HL-60 (cell line): ENCODE data around the gene IDH3B.

ENCODE experiments used
- DNase-seq, 2 experiments: peaks; one replicate each; pipeline ENCODE4 v3.0.0-alpha.2; 2010 to 2020; ENCODE audit warnings: low read depth in 1 of 2, low spot score in 1 of 2
- H3K27ac ChIP-seq: fragments of 250-450 bp; sonication (Bioruptor Pico); replicated peaks from 2 replicates; pipeline ENCODE4 v1.5.1; 2020; ENCODE audit warnings: mild to moderate bottlenecking, moderate library complexity
- H3K27me3 ChIP-seq: fragments of 250-450 bp; sonication (Bioruptor Pico); 2 replicates; pipeline ENCODE4 v1.5.1; 2021; ENCODE audit warnings: mild to moderate bottlenecking, moderate library complexity; ENCODE audit not compliant: insufficient read depth, poor library complexity, severe bottlenecking
- H3K4me3 ChIP-seq: replicated peaks from 2 replicates; pipeline ENCODE4 v1.5.1; 2011; ENCODE audit warnings: mild to moderate bottlenecking, control low read depth, low read length; ENCODE audit not compliant: insufficient read depth
- GABPA ChIP-seq: IDR thresholded peaks from 2 replicates; pipeline ENCODE4 v1.6.1; 2012; ENCODE audit warnings: low read depth
- POLR2AphosphoS5 ChIP-seq: IDR thresholded peaks from 2 replicates; pipeline ENCODE4 v1.6.1; 2012; ENCODE audit warnings: low read depth
- SPI1 ChIP-seq: IDR thresholded peaks from 2 replicates; pipeline ENCODE4 v1.6.1; 2012; ENCODE audit warnings: low read depth, mild to moderate bottlenecking, borderline replicate concordance
- TF ChIP-seq, protein P1 (sequence below): IDR thresholded peaks from one replicate; pipeline ENCODE4 v1.5.1; 2011; ENCODE audit warnings: low read length, control low read depth, inconsistent platforms; ENCODE audit not compliant: insufficient read depth
- TF ChIP-seq, protein P2 (sequence below): IDR thresholded peaks from 2 replicates; pipeline ENCODE4 v1.6.1; 2012; ENCODE audit warnings: low read depth; ENCODE audit not compliant: insufficient replicate concordance

Gene IDH3B

DNA sequence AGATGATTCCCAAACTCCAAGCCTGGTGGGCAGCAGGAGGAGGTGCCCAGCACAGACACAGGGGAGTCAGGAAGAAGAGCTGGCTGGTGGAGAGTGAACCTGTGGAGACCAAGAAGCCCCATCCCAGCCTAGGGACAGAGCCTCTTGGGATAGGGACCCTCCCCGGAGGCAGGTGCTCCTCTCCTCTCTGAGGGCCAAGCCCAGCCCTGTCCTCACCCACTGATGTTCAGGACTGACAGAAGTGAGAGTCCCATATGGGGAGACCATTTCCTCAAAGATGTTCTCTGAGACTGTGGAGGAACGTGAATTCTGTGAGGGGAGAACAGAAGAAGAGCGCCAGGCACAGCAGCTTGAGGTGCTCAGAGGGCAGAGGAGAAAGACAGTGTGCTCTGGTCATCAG lies 26.2 kb upstream of the IDH3B start:
- Histone ChIP-seq H3K27me3 (peaks cover 27% of the 10 kb centered on the region), H3K4me3 (no peak overlapping the region), H3K27ac (no peak overlapping the region)
- TF ChIP-seq SPI1 (no peak), GABPA (no peak), POLR2AphosphoS5 (no peak)
- TF ChIP-seq, protein P1, sequence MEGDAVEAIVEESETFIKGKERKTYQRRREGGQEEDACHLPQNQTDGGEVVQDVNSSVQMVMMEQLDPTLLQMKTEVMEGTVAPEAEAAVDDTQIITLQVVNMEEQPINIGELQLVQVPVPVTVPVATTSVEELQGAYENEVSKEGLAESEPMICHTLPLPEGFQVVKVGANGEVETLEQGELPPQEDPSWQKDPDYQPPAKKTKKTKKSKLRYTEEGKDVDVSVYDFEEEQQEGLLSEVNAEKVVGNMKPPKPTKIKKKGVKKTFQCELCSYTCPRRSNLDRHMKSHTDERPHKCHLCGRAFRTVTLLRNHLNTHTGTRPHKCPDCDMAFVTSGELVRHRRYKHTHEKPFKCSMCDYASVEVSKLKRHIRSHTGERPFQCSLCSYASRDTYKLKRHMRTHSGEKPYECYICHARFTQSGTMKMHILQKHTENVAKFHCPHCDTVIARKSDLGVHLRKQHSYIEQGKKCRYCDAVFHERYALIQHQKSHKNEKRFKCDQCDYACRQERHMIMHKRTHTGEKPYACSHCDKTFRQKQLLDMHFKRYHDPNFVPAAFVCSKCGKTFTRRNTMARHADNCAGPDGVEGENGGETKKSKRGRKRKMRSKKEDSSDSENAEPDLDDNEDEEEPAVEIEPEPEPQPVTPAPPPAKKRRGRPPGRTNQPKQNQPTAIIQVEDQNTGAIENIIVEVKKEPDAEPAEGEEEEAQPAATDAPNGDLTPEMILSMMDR, result no peak
- TF ChIP-seq, protein P2, sequence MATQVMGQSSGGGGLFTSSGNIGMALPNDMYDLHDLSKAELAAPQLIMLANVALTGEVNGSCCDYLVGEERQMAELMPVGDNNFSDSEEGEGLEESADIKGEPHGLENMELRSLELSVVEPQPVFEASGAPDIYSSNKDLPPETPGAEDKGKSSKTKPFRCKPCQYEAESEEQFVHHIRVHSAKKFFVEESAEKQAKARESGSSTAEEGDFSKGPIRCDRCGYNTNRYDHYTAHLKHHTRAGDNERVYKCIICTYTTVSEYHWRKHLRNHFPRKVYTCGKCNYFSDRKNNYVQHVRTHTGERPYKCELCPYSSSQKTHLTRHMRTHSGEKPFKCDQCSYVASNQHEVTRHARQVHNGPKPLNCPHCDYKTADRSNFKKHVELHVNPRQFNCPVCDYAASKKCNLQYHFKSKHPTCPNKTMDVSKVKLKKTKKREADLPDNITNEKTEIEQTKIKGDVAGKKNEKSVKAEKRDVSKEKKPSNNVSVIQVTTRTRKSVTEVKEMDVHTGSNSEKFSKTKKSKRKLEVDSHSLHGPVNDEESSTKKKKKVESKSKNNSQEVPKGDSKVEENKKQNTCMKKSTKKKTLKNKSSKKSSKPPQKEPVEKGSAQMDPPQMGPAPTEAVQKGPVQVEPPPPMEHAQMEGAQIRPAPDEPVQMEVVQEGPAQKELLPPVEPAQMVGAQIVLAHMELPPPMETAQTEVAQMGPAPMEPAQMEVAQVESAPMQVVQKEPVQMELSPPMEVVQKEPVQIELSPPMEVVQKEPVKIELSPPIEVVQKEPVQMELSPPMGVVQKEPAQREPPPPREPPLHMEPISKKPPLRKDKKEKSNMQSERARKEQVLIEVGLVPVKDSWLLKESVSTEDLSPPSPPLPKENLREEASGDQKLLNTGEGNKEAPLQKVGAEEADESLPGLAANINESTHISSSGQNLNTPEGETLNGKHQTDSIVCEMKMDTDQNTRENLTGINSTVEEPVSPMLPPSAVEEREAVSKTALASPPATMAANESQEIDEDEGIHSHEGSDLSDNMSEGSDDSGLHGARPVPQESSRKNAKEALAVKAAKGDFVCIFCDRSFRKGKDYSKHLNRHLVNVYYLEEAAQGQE, result no peak
- no peak for DNase-seq

DNA sequence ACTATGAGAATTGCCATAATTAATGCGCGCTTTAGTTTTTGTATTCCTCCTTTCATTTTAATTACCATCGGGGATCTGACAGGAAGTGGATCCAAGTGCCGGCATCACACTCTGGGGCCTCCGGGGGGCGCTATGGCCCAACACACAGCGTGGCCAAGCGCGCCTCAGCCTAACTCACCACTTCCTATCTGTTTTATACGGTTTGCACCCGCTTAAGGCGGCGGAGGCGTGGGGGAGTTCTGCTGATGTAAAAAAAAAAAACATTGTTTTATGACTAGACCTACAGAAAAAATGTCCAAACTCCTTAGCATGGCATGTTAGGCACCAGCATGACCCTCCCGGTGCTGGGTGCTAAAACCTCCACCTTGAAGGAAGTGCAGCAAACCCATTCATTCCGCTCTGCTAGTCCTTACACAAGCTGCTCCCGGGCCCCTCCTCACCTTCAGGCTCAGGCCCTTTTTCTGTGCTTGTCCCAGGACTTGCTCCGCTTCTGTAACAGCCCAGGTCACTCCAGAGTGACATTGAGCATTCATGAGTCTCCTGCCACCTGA lies 24.1 kb upstream of the IDH3B start:
- peak; percentile 67 to 81 for DNase-seq
- H3K27ac ChIP-seq, result no peak overlapping the region
- TF ChIP-seq SPI1 (peak; percentile 86), POLR2AphosphoS5 (no peak), GABPA (no peak)
- TF ChIP-seq, protein P2, result no peak
- TF ChIP-seq, protein P1, result peak; percentile 84
- peaks cover 10% of the 10 kb centered on the region for H3K27me3 ChIP-seq
- H3K4me3 ChIP-seq, result no peak overlapping the region

DNA sequence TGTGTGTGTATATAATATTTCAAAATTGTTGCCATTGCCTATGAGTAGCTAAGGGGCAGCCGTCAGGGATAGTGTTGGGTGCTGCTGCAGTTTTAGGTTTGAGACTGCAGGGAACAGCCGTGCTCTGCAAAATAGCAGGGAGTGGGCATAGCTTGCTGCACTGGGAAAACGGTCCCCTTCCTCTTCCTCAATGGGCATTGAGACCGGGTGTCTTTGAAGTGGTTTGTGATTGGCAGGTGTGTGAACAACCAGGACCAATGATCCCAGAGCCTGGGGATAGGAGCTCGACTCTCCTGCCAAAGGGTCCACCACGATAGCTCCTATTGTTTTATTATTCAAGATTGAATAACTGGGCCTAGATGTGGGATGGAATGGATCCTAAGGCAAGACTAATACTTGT lies 23.5 kb upstream of the IDH3B start:
- no peak for TF ChIP-seq POLR2AphosphoS5
- TF ChIP-seq, protein P2, result no peak
- TF ChIP-seq GABPA, result no peak
- TF ChIP-seq, protein P1, result no peak
- TF ChIP-seq SPI1, result no peak
- DNase-seq, result no peak
- Histone ChIP-seq H3K4me3 (no peak overlapping the region), H3K27me3 (peaks cover 10% of the 10 kb centered on the region), H3K27ac (no peak overlapping the region)
